ENCODE measurements around the gene HECTD4.

HECTD4 gene

GRCh38 chr12:112317481-112317880 lies 64.8 kb downstream of the HECTD4 start:
- no peak for DNase-seq

GRCh38 chr12:112314981-112315380 lies 67.2 kb downstream of the HECTD4 start:
- DNase-seq = no peak

GRCh38 chr12:112309797-112310196 lies 72.4 kb downstream of the HECTD4 start:
- DNase-seq = no peak

- DNase-seq = no peak
Measured at GRCh38 chr12:112308652-112309051, 73.6 kb downstream of the HECTD4 start.

- no peak for DNase-seq
Measured at GRCh38 chr12:112308161-112308560, 74.1 kb downstream of the HECTD4 start.

- DNase-seq = no peak
Measured at GRCh38 chr12:112307317-112308011, 74.8 kb downstream of the HECTD4 start.

GRCh38 chr12:112305951-112306350 lies 76.3 kb downstream of the HECTD4 start:
- no peak for DNase-seq

- DNase-seq = no peak
Measured at GRCh38 chr12:112304436-112304835, 77.8 kb downstream of the HECTD4 start.

- DNase-seq = no peak
Measured at GRCh38 chr12:112303799-112304198, 78.4 kb downstream of the HECTD4 start.

- DNase-seq = no peak
Measured at GRCh38 chr12:112303004-112303403, 79.2 kb downstream of the HECTD4 start.

GRCh38 chr12:112299704-112300103 lies 82.5 kb downstream of the HECTD4 start:
- no peak for DNase-seq

GRCh38 chr12:112297188-112297587 lies 85.0 kb downstream of the HECTD4 start:
- DNase-seq = no peak

- DNase-seq = no peak
Measured at GRCh38 chr12:112296183-112296582, 86.0 kb downstream of the HECTD4 start.

- no peak for DNase-seq
Measured at GRCh38 chr12:112294793-112295192, 87.4 kb downstream of the HECTD4 start.

GRCh38 chr12:112288638-112289037 lies 93.6 kb downstream of the HECTD4 start:
- no peak for DNase-seq

GRCh38 chr12:112285600-112286401 lies 96.4 kb downstream of the HECTD4 start:
- DNase-seq = no peak

GRCh38 chr12:112283546-112283945 lies 98.7 kb downstream of the HECTD4 start:
- no peak for DNase-seq

GRCh38 chr12:112282920-112283319 lies 99.3 kb downstream of the HECTD4 start:
- no peak for DNase-seq

- DNase-seq = no peak
Measured at GRCh38 chr12:112275836-112276235, 106.4 kb downstream of the HECTD4 start.

GRCh38 chr12:112275207-112275606 lies 107.0 kb downstream of the HECTD4 start:
- no peak for DNase-seq

- DNase-seq = no peak
Measured at GRCh38 chr12:112270673-112271072, 111.6 kb downstream of the HECTD4 start.

- DNase-seq = no peak
Measured at GRCh38 chr12:112266473-112266872, 115.8 kb downstream of the HECTD4 start.

- DNase-seq = no peak
Measured at GRCh38 chr12:112261559-112261958, 120.7 kb downstream of the HECTD4 start.

- no peak for DNase-seq
Measured at GRCh38 chr12:112258926-112259325, 123.3 kb downstream of the HECTD4 start.
